PFSK-1 (cell line): ENCODE data around the gene C3orf20.

Source experiments
- FOXP2 ChIP-seq: optimal IDR thresholded peaks from 2 replicates; pipeline ENCODE3; 2011; ENCODE audit warnings: borderline replicate concordance, control low read depth, inconsistent platforms; ENCODE audit not compliant: insufficient read depth; ENCODE audit errors: extremely low read length, extremely low read depth
- POLR2AphosphoS5 ChIP-seq: IDR thresholded peaks from 2 replicates; pipeline ENCODE4 v1.6.1; 2012; ENCODE audit warnings: low read depth, mild to moderate bottlenecking, control low read depth, low read length, moderate library complexity
- SIN3A ChIP-seq: IDR thresholded peaks from 2 replicates; pipeline ENCODE4 v1.6.1; 2012; ENCODE audit warnings: mild to moderate bottlenecking, low read length, moderate library complexity, borderline replicate concordance; ENCODE audit not compliant: insufficient read depth
- TAF1 ChIP-seq: IDR thresholded peaks from 2 replicates; pipeline ENCODE4 v1.6.1; 2012; ENCODE audit warnings: low read length, control low read depth, borderline replicate concordance; ENCODE audit not compliant: insufficient read depth
- TF ChIP-seq, protein P1 (sequence below), 2 experiments: IDR thresholded peaks; 2 replicates each; pipeline versions ENCODE4 v1.6.1 to v1.8.0; 2011 to 2012; ENCODE audit warnings: low read depth in 2 of 2, low read length in 2 of 2, control low read depth in 1 of 2, inconsistent platforms in 1 of 2, mild to moderate bottlenecking in 1 of 2, moderate library complexity in 1 of 2; ENCODE audit not compliant: insufficient read depth in 1 of 2

DNA sequence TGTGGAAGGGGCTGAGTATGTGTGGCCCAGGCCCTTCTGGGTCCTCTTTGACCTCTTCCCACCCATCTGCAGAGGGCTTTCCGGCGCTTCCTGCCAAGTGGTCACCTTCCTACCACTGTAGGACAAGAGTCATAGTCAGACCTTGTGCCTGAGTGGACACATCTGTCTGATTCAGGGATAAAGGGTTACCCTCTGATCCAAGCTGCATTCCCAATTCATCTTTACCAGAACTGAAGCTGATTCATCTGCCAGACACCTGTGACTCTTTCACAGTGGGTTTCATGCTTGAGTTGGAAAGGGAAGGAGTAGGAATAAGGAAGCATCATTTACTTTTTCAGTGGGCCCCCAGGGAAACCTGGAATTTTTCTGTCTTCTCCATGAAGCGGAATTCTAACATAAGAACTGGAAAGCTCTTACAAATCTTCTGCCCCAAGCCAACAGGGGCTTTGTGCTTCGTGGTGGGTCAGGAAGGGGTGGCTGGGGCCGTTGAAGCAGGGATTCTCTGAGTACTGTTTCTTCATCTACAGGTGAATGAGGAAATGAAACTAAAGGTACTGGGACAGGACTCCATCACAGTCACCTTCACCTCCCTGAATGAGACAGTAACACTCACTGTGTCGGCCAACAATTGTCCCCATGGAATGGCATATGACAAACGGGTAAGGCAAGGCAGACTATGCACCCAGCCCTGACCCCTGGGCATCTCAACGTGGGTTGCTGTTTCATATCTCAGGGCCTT is 46.4 kb downstream of the C3orf20 start:
- TF ChIP-seq POLR2AphosphoS5 (no peak), FOXP2 (no peak), TAF1 (no peak), SIN3A (no peak)
- TF ChIP-seq, protein P1, sequence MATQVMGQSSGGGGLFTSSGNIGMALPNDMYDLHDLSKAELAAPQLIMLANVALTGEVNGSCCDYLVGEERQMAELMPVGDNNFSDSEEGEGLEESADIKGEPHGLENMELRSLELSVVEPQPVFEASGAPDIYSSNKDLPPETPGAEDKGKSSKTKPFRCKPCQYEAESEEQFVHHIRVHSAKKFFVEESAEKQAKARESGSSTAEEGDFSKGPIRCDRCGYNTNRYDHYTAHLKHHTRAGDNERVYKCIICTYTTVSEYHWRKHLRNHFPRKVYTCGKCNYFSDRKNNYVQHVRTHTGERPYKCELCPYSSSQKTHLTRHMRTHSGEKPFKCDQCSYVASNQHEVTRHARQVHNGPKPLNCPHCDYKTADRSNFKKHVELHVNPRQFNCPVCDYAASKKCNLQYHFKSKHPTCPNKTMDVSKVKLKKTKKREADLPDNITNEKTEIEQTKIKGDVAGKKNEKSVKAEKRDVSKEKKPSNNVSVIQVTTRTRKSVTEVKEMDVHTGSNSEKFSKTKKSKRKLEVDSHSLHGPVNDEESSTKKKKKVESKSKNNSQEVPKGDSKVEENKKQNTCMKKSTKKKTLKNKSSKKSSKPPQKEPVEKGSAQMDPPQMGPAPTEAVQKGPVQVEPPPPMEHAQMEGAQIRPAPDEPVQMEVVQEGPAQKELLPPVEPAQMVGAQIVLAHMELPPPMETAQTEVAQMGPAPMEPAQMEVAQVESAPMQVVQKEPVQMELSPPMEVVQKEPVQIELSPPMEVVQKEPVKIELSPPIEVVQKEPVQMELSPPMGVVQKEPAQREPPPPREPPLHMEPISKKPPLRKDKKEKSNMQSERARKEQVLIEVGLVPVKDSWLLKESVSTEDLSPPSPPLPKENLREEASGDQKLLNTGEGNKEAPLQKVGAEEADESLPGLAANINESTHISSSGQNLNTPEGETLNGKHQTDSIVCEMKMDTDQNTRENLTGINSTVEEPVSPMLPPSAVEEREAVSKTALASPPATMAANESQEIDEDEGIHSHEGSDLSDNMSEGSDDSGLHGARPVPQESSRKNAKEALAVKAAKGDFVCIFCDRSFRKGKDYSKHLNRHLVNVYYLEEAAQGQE (IDR thresholded peaks at IDR 0.05; ENCODE audit: insufficient read depth in 1 of 2, low read depth in 2 of 2, low read length in 2 of 2): no peak
